Mucosa of rectum (tissue), 2 donors: ENCODE data around the gene MYO7B.
"Not testable (repeated sequence)": the region's sequence is repeated elsewhere in the genome, so short reads cannot be mapped to it uniquely, and the experiment has no call there.

ENCODE experiments used
- H3K27ac ChIP-seq, 2 donors: one replicate each; pipeline ENCODE4 v1.7.0; 2013; ENCODE audit warnings: inconsistent platforms in 2 of 2, low read depth in 2 of 2, low read length in 2 of 2
- H3K27me3 ChIP-seq, 2 donors: one replicate each; pipeline ENCODE4 v1.7.0; 2013; ENCODE audit warnings: low read length in 2 of 2; ENCODE audit not compliant: control insufficient read depth in 2 of 2, insufficient read depth in 2 of 2
- H3K36me3 ChIP-seq, 2 donors: one replicate each; pipeline ENCODE4 v1.7.0; 2013; ENCODE audit warnings: low read length in 2 of 2; ENCODE audit not compliant: control insufficient read depth in 2 of 2, insufficient read depth in 2 of 2
- H3K4me1 ChIP-seq, 2 donors: one replicate each; pipeline ENCODE4 v1.7.0; 2013; ENCODE audit warnings: low read length in 2 of 2, mild to moderate bottlenecking in 1 of 2; ENCODE audit not compliant: control insufficient read depth in 2 of 2, insufficient read depth in 2 of 2
- H3K4me3 ChIP-seq, 2 donors: one replicate each; pipeline ENCODE4 v1.7.0; 2013; ENCODE audit warnings: low read length in 2 of 2
- H3K9ac ChIP-seq, 2 donors: one replicate each; pipeline ENCODE4 v1.7.0; 2013; ENCODE audit warnings: low read length in 2 of 2, low read depth in 1 of 2, mild to moderate bottlenecking in 1 of 2
- H3K9me3 ChIP-seq, 2 donors: one replicate each; pipeline ENCODE4 v1.7.0; 2013; ENCODE audit warnings: low read length in 2 of 2; ENCODE audit not compliant: control insufficient read depth in 2 of 2
- donor health status: healthy.
- donor health status: Normal muscosa, but diverticular disease.

The MYO7B gene

GRCh38 chr2:127520424-127520823, 15.1 kb upstream of the MYO7B start:
- Histone ChIP-seq H3K4me3 (no peak overlapping the region), H3K9ac (no peak overlapping the region), H3K4me1 (peaks cover under 1 to 6% of the 10 kb centered on the region in 2 donors), H3K36me3 (peaks cover 26 to 43% of the 10 kb centered on the region in 2 donors), H3K27ac (no peak overlapping the region), H3K27me3 (no peaks in the 10 kb centered on the region), H3K9me3 (no peaks in the 10 kb centered on the region)

GRCh38 chr2:127523269-127523939, 12.1 kb upstream of the MYO7B start:
- peaks cover 18 to 32% of the 10 kb centered on the region in 2 donors for H3K36me3 ChIP-seq
- no peaks in the 10 kb centered on the region for H3K27me3 ChIP-seq
- no peak overlapping the region for H3K4me3 ChIP-seq

GRCh38 chr2:127524198-127524834, 11.2 kb upstream of the MYO7B start:
- not testable (repeated sequence) for H3K27me3 ChIP-seq, H3K27ac ChIP-seq, H3K4me3 ChIP-seq, H3K9me3 ChIP-seq, H3K9ac ChIP-seq
- H3K36me3 ChIP-seq, result peaks cover 15 to 32% of the 10 kb centered on the region in 2 donors
- H3K4me1 ChIP-seq, result peaks cover 10 to 12% of the 10 kb centered on the region in 2 donors

More at GRCh38 chr2:127523269-127523939, 12.1 kb upstream of the MYO7B start:
- H3K27ac ChIP-seq, result no peak overlapping the region
- H3K4me1 ChIP-seq, result peaks cover 10 to 12% of the 10 kb centered on the region in 2 donors
- H3K9ac ChIP-seq, result no peak overlapping the region
- no peaks in the 10 kb centered on the region for H3K9me3 ChIP-seq

GRCh38 chr2:127525691-127526131, 9.8 kb upstream of the MYO7B start:
- Histone ChIP-seq H3K4me3 (peak overlapping the region; percentile 88 to 90), H3K27me3 (no peaks in the 10 kb centered on the region), H3K9ac (peak overlapping the region; percentile 88 to 97), H3K4me1 (peaks cover 10 to 12% of the 10 kb centered on the region in 2 donors), H3K9me3 (no peaks in the 10 kb centered on the region), H3K36me3 (peaks cover 11 to 26% of the 10 kb centered on the region in 2 donors), H3K27ac (peak overlapping the region; percentile 97 to 98)

DNA sequence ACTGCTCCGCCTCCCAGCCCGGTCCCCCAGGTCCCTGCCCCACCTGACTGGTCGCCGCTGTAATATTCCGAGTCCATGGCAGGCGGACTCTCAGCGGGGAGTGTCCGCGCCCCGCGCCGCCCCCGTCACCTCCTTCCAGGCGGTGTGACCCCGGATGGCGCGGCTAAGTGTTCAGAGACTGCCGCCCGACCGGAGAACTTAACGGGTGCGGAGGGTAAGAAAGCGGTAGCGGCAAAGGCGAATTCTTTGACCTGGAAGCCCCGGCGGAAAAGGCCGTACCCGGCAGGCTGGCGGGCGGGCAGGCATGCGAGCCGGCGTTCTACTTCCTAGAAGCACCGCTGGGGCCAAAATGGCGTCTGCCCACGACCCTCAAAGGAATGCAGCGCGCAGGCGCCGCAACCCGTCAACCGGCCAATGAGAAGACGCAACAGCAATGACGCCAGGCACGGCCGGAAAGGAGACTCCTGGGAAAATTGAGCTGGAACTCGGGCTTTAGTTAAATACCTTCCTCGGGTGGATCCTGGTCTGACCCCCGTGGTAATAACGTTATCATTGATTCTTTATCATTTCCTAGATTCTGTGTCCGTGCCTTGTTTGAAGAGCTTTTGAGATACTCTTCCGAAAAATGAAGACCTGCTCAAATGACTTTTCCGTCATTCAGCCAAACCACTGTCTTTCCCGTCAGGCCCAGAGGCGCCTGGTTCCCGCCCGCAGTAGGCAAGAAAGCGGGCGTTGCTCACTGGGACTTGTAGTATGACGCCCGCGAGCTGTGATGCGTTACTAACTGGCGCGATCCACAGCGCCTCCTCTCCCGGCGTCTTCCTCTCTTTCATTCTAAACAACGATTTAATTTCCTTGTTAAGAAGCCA, 9.1 kb upstream of the MYO7B start, which contains the start of gene IWS1:
Gene IWS1, minus strand, starts transcription at position 358 of the 869 bp plus-strand sequence. Its CDS starts 281 bp downstream, at position 77.
- H3K27me3 ChIP-seq, result no peaks in the 10 kb centered on the region
- H3K36me3 ChIP-seq, result peaks cover 11 to 22% of the 10 kb centered on the region in 2 donors
- peak within 1 kb of the TSS; percentile 88 to 97 for H3K9ac ChIP-seq
- no peaks in the 10 kb centered on the region for H3K9me3 ChIP-seq
- H3K27ac ChIP-seq, result peak within 1 kb of the TSS; percentile 97 to 98
- peak within 1 kb of the TSS; percentile 88 to 90 for H3K4me3 ChIP-seq
- H3K4me1 ChIP-seq, result peaks cover 12 to 14% of the 10 kb centered on the region in 2 donors

GRCh38 chr2:127527001-127527804, 8.3 kb upstream of the MYO7B start:
- Histone ChIP-seq H3K27me3 (no peaks in the 10 kb centered on the region), H3K4me3 (peak overlapping the region; percentile 88 to 90), H3K9ac (peak overlapping the region; percentile 88 to 97), H3K36me3 (peaks cover 5 to 14% of the 10 kb centered on the region in 2 donors), H3K27ac (peak overlapping the region; percentile 97 to 98), H3K4me1 (peaks cover 12 to 14% of the 10 kb centered on the region in 2 donors), H3K9me3 (no peaks in the 10 kb centered on the region)

GRCh38 chr2:127528487-127528886, 7.0 kb upstream of the MYO7B start:
- no peak overlapping the region for H3K27ac ChIP-seq
- H3K27me3 ChIP-seq, result no peaks in the 10 kb centered on the region
- peaks cover 12 to 14% of the 10 kb centered on the region in 2 donors for H3K4me1 ChIP-seq

DNA sequence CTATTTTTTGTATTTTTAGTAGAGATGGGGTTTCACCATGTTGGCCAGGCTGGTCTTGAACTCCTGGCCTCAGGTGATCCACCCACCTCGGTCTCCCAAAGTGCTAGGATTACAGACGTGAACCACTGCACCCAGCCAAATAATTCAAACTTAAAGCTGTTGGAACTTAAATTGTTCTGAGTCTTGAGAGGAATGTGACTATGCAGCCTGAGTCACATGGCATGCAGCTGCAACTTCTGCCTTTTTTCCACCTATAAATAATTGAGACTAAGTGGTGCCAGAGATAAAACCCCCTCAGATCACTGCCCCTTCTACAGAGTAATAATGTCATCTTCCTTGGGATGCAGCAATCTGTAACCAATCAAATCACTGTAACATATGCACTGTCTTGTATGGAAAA, 6.1 kb upstream of the MYO7B start:
- not testable (repeated sequence) for H3K9me3 ChIP-seq, H3K36me3 ChIP-seq, H3K4me3 ChIP-seq, H3K27me3 ChIP-seq, H3K9ac ChIP-seq, H3K27ac ChIP-seq
- H3K4me1 ChIP-seq, result peaks cover 17 to 20% of the 10 kb centered on the region in 2 donors

More at GRCh38 chr2:127528487-127528886, 7.0 kb upstream of the MYO7B start:
- no peak overlapping the region for H3K9ac ChIP-seq
- H3K36me3 ChIP-seq, result peaks cover 4% of the 10 kb centered on the region in 2 donors
- no peak overlapping the region for H3K4me3 ChIP-seq
- H3K9me3 ChIP-seq, result no peaks in the 10 kb centered on the region
